8988T (cell line): ENCODE results near the gene RGP1.

Source experiments
- DNase-seq: peaks from one replicate; pipeline ENCODE4 v3.0.0; 2011

RGP1 gene, protein sequence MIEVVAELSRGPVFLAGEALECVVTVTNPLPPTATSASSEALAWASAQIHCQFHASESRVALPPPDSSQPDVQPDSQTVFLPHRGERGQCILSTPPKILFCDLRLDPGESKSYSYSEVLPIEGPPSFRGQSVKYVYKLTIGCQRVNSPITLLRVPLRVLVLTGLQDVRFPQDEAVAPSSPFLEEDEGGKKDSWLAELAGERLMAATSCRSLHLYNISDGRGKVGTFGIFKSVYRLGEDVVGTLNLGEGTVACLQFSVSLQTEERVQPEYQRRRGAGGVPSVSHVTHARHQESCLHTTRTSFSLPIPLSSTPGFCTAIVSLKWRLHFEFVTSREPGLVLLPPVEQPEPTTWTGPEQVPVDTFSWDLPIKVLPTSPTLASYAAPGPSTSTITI

GRCh38 chr9:35748858-35749514, at the start of gene RGP1, which contains the start of gene GBA2:
Gene RGP1 (plus strand): TSS chr9:35749287. CDS start chr9:35749756, 469 bp downstream.
Gene GBA2 (minus strand): TSS chr9:35749228. CDS start chr9:35748704, 524 bp downstream.
- no peak for DNase-seq

- DNase-seq = no peak
Measured at GRCh38 chr9:35700031-35700430, 49.1 kb upstream of the RGP1 start.

DNA sequence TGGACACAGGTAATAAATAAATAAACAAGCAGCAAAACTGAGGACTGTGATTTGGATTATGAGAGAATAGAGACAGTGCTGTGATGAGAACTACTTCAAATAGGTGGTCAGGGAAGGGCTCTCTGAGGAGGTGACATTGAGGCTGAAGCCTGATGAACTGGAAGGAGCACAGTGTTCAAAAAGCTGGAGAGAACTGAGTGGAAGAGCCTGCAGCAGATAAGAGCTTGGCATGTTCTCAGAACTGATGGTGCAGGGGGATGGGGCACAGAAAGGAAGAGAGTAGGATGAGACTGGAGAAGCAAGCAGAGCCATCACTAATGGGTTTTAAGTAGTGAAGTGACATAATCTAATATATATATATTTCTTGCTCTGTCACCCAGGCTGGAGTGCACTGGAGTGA, 48.1 kb upstream of the RGP1 start:
- no peak for DNase-seq

GRCh38 chr9:35702696-35703095, 46.4 kb upstream of the RGP1 start:
- no peak for DNase-seq

GRCh38 chr9:35703906-35704672, 45.0 kb upstream of the RGP1 start:
- no peak for DNase-seq

DNA sequence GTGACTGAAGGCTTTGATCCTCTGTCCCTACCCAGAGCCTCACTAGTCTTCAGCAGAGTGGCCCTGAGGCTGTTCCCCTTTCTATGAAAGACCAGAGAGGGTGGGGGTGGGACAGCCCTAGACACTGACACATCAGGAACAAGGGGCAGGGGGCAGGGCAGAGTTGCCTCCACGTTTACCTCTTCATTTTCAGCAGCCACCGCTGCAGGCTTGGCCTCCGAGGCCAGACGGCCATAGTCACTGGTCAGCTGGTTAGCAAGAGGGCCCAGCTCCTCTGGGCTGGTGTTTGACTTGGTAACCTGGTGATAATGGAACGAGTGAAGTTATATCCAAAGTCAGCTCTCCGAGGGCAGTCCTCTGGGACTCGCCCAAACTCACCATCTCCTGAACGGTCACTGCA, 43.7 kb upstream of the RGP1 start:
- no peak for DNase-seq

GRCh38 chr9:35705836-35706430, 43.2 kb upstream of the RGP1 start:
- DNase-seq = no peak

DNA sequence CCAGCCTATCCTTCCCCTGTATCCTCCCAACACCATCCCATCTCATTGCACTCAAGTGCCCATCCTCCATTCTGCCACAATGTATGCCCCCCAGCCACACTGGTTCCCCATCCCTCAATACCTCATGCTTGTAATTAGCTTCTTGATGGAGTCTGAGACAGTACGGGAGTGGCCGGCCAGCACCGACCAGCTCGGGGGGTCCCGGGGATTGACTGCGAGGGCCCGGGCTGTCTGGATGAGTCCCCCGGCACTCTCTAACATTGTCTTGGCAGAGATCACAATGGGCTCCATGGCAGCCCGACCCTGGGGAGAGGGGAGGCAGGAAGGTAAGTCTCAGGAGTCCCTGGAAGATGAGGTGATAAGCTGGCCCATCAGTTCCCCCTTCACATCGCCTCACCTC, 42.1 kb upstream of the RGP1 start:
- no peak for DNase-seq

- no peak for DNase-seq
Measured at GRCh38 chr9:35708146-35708545, 40.9 kb upstream of the RGP1 start.

DNA sequence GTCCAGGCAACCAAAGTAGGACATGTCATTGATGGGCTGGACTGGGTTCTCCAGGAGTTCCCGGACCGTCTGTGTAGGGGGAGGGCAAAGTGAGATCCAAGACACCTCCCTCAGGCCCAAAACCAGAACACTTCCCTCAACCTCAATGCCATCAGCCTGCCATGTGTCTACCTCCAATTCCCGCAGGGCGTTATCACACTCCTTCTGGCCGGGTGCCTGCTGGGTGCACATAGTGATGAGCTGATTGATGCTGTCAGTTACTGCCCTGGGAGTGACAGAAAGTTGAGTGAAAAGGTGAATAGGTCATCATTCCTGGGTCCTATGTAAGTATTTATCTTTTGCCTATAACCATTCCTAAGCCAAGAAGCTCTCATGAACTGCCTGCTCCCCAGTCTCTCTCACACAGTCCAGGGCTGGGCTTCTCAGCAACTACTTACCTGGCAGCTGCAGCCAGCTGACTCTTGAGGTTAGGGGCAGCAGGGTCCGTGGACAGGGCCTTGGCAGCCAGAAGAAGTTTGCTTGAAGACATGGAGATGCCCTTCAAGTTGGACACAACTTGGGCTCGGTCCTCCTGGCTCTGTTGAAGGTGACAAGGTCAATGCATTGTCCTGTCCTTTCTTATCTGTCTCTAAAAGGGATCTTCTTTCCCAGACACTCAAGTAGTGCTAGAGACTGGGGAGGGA, 38.1 kb upstream of the RGP1 start:
- DNase-seq = no peak

DNA sequence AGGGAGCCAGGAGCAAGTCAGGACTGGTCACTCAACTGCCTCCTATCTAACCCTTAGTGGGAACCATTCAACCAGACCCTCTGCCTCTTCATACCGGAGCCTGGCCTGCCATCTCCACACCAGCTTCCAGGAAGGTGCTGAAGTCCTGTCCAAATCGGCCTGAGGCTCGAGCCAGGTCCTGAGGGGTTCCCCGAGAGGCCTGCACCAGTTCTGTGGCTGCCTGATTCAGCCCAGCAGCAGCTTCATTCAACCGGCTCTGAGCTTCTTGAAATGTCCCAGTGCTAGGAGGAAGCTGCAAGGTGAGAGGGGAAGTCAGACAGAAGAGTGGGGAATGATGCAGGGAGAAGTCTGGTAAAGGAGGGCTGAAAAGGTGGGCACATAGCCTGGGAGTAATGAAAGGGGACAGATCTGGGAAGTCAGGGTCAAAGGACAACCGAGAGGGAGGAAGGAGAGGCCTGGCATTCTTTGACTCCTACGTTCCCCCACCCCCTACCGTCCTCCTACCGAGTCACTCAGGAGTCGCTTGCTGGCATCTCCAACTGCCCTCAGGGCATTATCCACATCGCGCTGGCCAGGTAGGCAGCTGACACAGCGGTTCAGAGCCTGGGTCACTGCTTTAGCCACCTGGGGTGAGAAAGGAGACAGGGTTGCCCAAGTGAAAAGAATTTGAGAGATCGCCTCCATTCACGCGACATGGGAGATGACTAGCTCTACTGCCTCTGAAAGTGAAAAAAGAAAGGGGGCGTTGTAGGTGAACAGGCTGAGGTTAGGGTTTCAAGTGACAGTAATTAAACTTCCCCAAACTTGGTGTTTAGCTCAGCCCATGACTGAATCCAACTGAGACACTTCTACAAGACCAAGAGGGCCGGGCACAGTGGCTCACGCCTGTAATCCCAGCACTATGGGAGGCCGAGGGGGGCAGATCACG, 37.3 kb upstream of the RGP1 start:
- no peak for DNase-seq

DNA sequence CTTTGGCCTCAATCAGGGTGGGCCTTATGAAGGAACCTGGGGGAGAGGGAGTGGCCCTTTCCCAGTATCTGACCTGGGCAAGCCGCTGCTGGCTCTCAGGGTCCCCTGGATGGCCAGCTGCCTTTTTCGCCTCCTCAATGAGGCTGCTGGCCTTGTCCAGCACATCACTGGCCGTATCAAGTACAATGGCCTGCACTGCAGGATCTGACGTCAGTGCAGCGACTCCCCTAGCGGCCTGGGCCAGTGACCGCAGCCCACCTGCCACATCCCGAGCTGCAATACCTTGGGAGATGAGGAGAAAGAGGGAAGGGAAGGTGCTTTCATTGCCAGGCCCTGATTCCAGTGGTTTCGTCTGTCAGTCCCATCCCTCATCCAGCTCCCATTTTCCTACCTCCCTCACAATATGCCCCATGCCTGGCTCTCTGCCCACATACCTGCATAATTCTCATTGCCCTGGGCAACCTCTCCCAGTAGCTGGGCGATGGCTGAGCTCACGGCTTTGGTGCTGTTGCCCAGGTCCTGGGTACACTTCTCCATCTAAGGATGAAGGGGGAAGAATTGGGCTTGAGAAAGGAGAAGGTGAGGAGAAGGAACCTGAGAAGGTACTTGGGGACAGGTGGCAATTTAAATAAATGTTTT, 36.2 kb upstream of the RGP1 start:
- DNase-seq = no peak

DNA sequence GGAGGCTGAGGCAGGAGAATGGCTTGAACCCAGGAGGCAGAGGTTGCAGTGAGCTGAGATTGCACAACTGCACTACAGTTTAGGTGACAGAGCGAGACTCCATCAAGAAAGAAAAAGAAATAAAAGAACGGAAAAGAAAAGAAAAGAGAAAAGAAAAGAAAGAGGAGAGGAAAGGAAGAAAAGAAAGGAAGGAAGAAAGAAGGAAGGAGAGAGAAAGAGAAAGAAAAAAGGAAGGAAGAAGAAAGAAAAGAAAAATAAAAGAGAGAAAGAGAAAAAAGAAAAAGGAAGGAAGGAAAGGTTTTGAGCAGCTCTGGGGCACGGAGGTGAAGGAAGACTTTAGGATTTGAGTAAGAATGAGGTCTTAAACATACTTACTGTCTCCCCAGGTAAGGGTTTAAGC, 35.5 kb upstream of the RGP1 start:
- DNase-seq = no peak

DNA sequence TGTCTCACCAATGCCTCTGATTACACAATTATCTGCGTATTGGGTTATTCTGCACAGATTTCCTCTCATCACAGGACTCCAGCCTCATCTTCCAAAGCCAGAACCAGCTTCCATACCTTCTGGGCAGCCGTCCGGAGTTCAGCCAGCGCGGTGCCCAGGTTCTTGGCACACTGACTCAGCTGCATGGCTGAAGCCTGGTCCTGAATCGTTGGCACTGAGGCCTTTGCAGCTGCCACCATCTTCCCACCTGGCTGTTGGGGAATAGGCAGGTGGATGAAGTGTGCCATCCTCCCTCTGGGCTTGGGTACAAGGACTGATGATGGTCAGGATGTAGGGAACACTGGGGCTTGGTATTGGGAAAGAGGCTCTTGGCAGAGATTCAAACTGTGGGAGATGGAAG, 35.0 kb upstream of the RGP1 start:
- DNase-seq = no peak

GRCh38 chr9:35714579-35715252, 34.4 kb upstream of the RGP1 start:
- no peak for DNase-seq

DNA sequence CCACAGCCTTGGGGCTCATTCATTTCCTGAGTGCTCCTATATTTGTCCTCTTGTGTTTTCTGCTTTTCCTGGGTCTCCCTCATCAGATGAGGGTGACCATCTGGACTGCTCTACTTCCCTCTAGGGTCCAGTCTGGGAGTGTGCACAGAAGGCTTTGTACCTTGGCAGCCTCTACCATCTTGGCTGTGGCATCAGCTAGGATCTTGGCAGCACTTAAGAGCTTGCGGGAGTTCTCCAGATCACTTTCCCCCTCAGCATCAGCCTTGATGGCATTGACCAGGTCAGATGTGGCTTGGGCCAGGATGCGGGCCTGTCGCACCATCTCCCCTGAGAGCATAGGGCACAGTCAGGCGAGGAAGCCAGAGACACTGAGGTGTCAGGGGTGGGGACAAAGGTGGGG, 32.9 kb upstream of the RGP1 start:
- no peak for DNase-seq

- DNase-seq = no peak
Measured at GRCh38 chr9:35717132-35717870, 31.8 kb upstream of the RGP1 start.

GRCh38 chr9:35718721-35719511, 30.2 kb upstream of the RGP1 start:
- no peak for DNase-seq

GRCh38 chr9:35719546-35719945, 29.5 kb upstream of the RGP1 start:
- no peak for DNase-seq
